ENCODE results near the gene EIF4EBP3. TPM values are rescaled to one million over a fixed set of nuclear protein-coding genes. Genes with fewer than 3 reads are reported as not detected.

Gene EIF4EBP3
- total and polyA plus RNA-seq, 2 experiments from 2014 or later, result 0.54 to 14.5 TPM

GRCh38 chr5:140565024-140565779 lies 17.7 kb downstream of the EIF4EBP3 start:
- 2 to 3% methylated on average over 13 of the region's 13 CpGs for WGBS, 2 experiments (ENCODE audit: low coverage in 1 of 2, low lambda C conversion rate in 2 of 2, missing lambda C conversion rate in 2 of 2)
- peak overlapping the region; percentile 85 for H3K9ac ChIP-seq
- in situ Hi-C loops (cut with MboI), result no loop called here
- peak overlapping the region; percentile 90 for H3K4me3 ChIP-seq
- peaks cover 56% of the 10 kb centered on the region for H3K79me2 ChIP-seq (ENCODE audit: insufficient read depth)
- peaks cover 8% of the 10 kb centered on the region; the same call in 1 of the 2 replicates for H3K36me3 ChIP-seq (ENCODE audit: low read depth)
- peak overlapping the region; percentile 98 for H3K4me2 ChIP-seq (ENCODE audit: unreplicated experiment)
- no peaks in the 10 kb centered on the region for H3K9me2 ChIP-seq (ENCODE audit: insufficient read depth)
- DNase-seq, result peak; percentile 80
- peak overlapping the region; percentile 81 for H3K27ac ChIP-seq
- no peaks in the 10 kb centered on the region for H3K27me3 ChIP-seq (replicated peaks; ENCODE audit: insufficient read depth)
- no peaks in the 10 kb centered on the region for H4K20me1 ChIP-seq (ENCODE audit: insufficient read depth)
- peaks cover 18% of the 10 kb centered on the region for H3K4me1 ChIP-seq (ENCODE audit: insufficient read depth)
- no peak for TF ChIP-seq EZH2 (IDR thresholded peaks at IDR 0.05; ENCODE audit: insufficient read depth, poor library complexity, severe bottlenecking)
- no peak for TF ChIP-seq EZH2phosphoT487 (IDR thresholded peaks at IDR 0.05; ENCODE audit: insufficient read depth, low read depth)
- H2AFZ ChIP-seq, result peak overlapping the region; percentile 81
- no peaks in the 10 kb centered on the region for H3K9me3 ChIP-seq (ENCODE audit: low read depth)
- 0 out of 2 replicates have a peak, but pooled peaks cover 13% of the 10 kb centered on the region for H3F3A ChIP-seq (ENCODE audit: insufficient read depth)

GRCh38 chr5:140565780-140566095 lies 18.3 kb downstream of the EIF4EBP3 start:
- peaks cover 18% of the 10 kb centered on the region for H3K4me1 ChIP-seq (ENCODE audit: insufficient read depth)
- H3K36me3 ChIP-seq (ENCODE audit: low read depth), result peaks cover 8% of the 10 kb centered on the region; the same call in 1 of the 2 replicates
- WGBS, 2 experiments (ENCODE audit: low coverage in 1 of 2, low lambda C conversion rate in 2 of 2, missing lambda C conversion rate in 2 of 2), result 59 to 80% methylated on average over 4 of the region's 4 CpGs
- TF ChIP-seq EZH2phosphoT487 (IDR thresholded peaks at IDR 0.05; ENCODE audit: insufficient read depth, low read depth), result no peak
- TF ChIP-seq EZH2 (IDR thresholded peaks at IDR 0.05; ENCODE audit: insufficient read depth, poor library complexity, severe bottlenecking), result no peak
- H3K4me3 ChIP-seq, result peak overlapping the region; percentile 90
- H3K27me3 ChIP-seq (replicated peaks; ENCODE audit: insufficient read depth), result no peaks in the 10 kb centered on the region
- in situ Hi-C loops (cut with MboI), result no loop called here
- H2AFZ ChIP-seq, result peak overlapping the region; percentile 81
- no peaks in the 10 kb centered on the region for H4K20me1 ChIP-seq (ENCODE audit: insufficient read depth)
- peaks cover 56% of the 10 kb centered on the region for H3K79me2 ChIP-seq (ENCODE audit: insufficient read depth)
- H3K4me2 ChIP-seq (ENCODE audit: unreplicated experiment), result peak overlapping the region; percentile 98
- no peaks in the 10 kb centered on the region for H3K9me2 ChIP-seq (ENCODE audit: insufficient read depth)
- H3K9ac ChIP-seq, result peak overlapping the region; percentile 85
- DNase-seq, result peak; percentile 64
- H3F3A ChIP-seq (ENCODE audit: insufficient read depth), result 0 out of 2 replicates have a peak, but pooled peaks cover 13% of the 10 kb centered on the region
- H3K27ac ChIP-seq, result peak overlapping the region; percentile 81
- no peaks in the 10 kb centered on the region for H3K9me3 ChIP-seq (ENCODE audit: low read depth)

GRCh38 chr5:140566665-140567064 lies 19.2 kb downstream of the EIF4EBP3 start:
- WGBS, 2 experiments (ENCODE audit: low coverage in 1 of 2, low lambda C conversion rate in 2 of 2, missing lambda C conversion rate in 2 of 2), result 87 to 93% methylated on average over 5 of the region's 5 CpGs
- no peak for DNase-seq
- no peaks in the 10 kb centered on the region for H3K9me3 ChIP-seq (ENCODE audit: low read depth)
- no peaks in the 10 kb centered on the region for H3K27me3 ChIP-seq (replicated peaks; ENCODE audit: insufficient read depth)
- 0 out of 2 replicates have a peak, but pooled peaks cover 13% of the 10 kb centered on the region for H3F3A ChIP-seq (ENCODE audit: insufficient read depth)
- H3K27ac ChIP-seq, result no peak overlapping the region
- TF ChIP-seq EZH2phosphoT487 (IDR thresholded peaks at IDR 0.05; ENCODE audit: insufficient read depth, low read depth) (no peak), EZH2 (IDR thresholded peaks at IDR 0.05; ENCODE audit: insufficient read depth, poor library complexity, severe bottlenecking) (no peak)
- no peaks in the 10 kb centered on the region for H4K20me1 ChIP-seq (ENCODE audit: insufficient read depth)
- peaks cover 18% of the 10 kb centered on the region for H3K4me1 ChIP-seq (ENCODE audit: insufficient read depth)
- in situ Hi-C loops (cut with MboI), result no loop called here
- H2AFZ ChIP-seq, result no peak overlapping the region
- H3K4me3 ChIP-seq, result no peak overlapping the region
- no peak overlapping the region for H3K4me2 ChIP-seq (ENCODE audit: unreplicated experiment)
- peaks cover 56% of the 10 kb centered on the region for H3K79me2 ChIP-seq (ENCODE audit: insufficient read depth)
- H3K9ac ChIP-seq, result no peak overlapping the region
- H3K36me3 ChIP-seq (ENCODE audit: low read depth), result peaks cover 8% of the 10 kb centered on the region; the same call in 1 of the 2 replicates
- H3K9me2 ChIP-seq (ENCODE audit: insufficient read depth), result no peaks in the 10 kb centered on the region

- TF ChIP-seq EZH2 (IDR thresholded peaks at IDR 0.05; ENCODE audit: insufficient read depth, poor library complexity, severe bottlenecking), result no peak
- TF ChIP-seq EZH2phosphoT487 (IDR thresholded peaks at IDR 0.05; ENCODE audit: insufficient read depth, low read depth), result no peak
- Histone ChIP-seq H3K79me2 (ENCODE audit: insufficient read depth) (peaks cover 56% of the 10 kb centered on the region), H3K4me3 (no peak overlapping the region), H3F3A (ENCODE audit: insufficient read depth) (0 out of 2 replicates have a peak, but pooled peaks cover 13% of the 10 kb centered on the region), H3K4me1 (ENCODE audit: insufficient read depth) (peaks cover 18% of the 10 kb centered on the region), H3K9me2 (ENCODE audit: insufficient read depth) (no peaks in the 10 kb centered on the region), H3K36me3 (ENCODE audit: low read depth) (peaks cover 8% of the 10 kb centered on the region; the same call in 1 of the 2 replicates), H4K20me1 (ENCODE audit: insufficient read depth) (no peaks in the 10 kb centered on the region), H2AFZ (no peak overlapping the region), H3K9ac (no peak overlapping the region), H3K27ac (no peak overlapping the region), H3K27me3 (replicated peaks; ENCODE audit: insufficient read depth) (no peaks in the 10 kb centered on the region), H3K4me2 (ENCODE audit: unreplicated experiment) (no peak overlapping the region), H3K9me3 (ENCODE audit: low read depth) (no peaks in the 10 kb centered on the region)
- in situ Hi-C loops (cut with MboI), result no loop called here
- 90 to 92% methylated on average over 22 of the region's 22 CpGs for WGBS, 2 experiments (ENCODE audit: low coverage in 1 of 2, low lambda C conversion rate in 2 of 2, missing lambda C conversion rate in 2 of 2)
- no peak for DNase-seq
Observed at GRCh38 chr5:140567136-140567818, 19.8 kb downstream of the EIF4EBP3 start.

Data from GM23248 (cell line).